ENCODE measurements around the gene CPNE4.

The CPNE4 gene

DNA sequence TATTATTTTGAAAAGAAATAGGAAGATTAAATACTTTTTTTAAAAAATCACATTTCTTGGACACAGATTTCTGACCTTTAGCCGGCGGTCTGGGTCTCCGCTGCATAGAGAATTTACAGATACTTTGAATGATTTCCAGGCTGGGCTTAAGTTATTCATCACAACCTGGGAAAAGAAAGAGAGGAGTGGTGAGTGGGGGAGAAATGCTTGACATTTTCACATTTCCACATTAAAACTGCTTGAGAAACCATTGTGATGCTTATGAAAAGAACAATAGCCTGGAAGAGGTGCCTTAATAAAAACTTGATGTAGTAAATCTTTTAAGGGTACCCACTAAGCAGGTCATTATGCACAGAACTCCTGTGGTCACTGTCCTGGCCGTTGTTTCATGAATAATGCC lies 365.2 kb downstream of the CPNE4 start:
- DNase-seq: no peak

- no peak for DNase-seq
These were observed 376.0 kb downstream of the CPNE4 start for GRCh38 chr3:131658771-131659170.

- DNase-seq: no peak
These were observed 376.7 kb downstream of the CPNE4 start for GRCh38 chr3:131658115-131658514.

DNA sequence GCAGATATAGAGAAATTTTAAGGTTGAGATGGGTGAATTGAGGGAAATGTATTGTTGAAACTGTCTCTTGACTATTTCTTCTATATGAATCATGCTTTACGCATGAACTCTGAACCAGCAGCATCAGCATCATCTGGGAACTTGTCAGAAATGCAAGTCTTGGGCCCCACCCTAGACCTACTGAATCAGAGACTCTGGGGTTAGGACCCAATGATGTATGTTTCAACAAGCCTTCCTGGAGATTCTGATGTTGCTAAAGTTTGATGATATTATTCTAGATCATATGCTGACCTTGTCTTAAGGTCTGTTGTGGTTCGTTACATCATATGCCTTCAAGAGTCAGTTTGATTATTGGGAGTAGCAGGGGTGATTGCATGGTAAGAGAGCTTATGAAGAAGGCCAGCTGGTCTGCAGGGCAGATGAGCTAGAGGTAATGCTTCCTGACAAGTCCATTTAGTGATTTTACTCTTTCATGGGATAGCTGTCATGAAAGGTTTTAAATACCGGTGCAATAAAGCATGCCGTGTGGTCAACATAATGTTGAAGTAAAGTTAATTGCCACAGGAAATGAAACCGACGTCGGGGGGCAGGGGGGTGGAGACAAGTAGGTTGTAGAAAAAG lies 379.6 kb downstream of the CPNE4 start:
- no peak for DNase-seq

DNA sequence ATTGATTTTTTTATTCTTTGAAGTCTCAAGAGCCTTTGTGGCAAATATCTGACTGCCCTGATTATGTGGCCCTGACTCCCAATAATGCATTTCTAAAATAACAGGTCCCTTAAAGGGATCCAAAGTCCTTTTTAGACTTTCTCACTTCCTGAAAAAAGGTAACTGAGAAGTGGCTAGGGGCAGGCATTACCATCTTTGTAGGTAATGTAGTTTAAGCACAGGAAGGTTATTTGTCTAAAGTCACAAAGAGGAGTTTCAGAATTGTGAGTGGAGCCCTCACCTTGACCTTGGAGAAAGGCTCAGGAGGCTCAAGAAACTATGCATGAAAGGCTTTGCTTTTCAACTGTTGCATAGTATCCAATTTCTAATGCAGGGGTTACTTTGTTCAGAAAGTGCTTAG lies 389.2 kb downstream of the CPNE4 start:
- no peak for DNase-seq

DNA sequence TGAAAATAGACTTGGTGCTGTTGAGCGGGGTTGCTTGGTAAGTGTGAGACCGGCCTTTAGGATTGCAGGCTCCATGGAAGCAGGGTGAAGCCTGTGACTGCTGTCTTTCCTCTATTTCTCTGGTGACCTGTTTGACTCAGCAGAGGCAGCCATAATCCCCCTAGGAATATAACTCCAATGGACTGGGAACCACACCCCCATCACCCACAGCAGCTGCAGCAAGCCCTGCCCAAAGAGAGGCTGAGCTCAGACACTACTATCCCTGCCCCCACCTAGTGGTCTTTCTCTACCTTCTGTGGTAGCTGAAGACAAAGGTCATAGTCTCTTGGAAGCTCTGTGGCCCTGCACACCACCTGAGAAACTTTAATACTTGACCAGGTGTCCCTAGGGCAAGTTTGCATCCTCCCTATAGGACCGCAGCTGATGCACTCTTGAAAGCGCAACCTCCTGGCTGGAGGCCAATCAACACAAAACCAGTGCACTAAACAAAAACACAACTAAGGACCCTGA lies 398.5 kb downstream of the CPNE4 start:
- DNase-seq: no peak

- no peak for DNase-seq
These were observed 404.0 kb downstream of the CPNE4 start for GRCh38 chr3:131630807-131631206.

GRCh38 chr3:131630097-131630496 lies 404.7 kb downstream of the CPNE4 start:
- DNase-seq: peak; percentile 62

- no peak for DNase-seq
These were observed 411.4 kb downstream of the CPNE4 start for GRCh38 chr3:131623431-131623830.

GRCh38 chr3:131622726-131623125 lies 412.1 kb downstream of the CPNE4 start:
- DNase-seq: no peak

DNA sequence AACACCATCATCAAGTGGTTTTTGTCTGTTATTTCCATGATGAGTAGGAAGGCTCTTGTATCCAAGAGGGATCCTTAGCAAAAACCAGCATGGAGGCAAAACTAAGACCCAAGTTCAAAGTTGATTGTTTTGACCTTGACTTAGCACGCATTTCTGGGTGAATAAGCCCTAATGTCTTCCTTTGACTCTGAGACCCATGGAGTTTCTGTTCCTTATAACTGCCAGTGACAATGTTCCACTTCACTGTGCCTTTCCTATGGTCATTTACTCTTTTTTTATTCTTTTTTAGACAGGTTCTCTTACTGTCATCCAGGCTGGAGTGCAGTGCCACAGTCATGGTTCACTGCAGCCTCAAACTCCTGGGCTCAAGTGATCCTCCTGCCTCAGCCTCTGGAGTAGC lies 413.8 kb downstream of the CPNE4 start:
- DNase-seq: no peak

DNA sequence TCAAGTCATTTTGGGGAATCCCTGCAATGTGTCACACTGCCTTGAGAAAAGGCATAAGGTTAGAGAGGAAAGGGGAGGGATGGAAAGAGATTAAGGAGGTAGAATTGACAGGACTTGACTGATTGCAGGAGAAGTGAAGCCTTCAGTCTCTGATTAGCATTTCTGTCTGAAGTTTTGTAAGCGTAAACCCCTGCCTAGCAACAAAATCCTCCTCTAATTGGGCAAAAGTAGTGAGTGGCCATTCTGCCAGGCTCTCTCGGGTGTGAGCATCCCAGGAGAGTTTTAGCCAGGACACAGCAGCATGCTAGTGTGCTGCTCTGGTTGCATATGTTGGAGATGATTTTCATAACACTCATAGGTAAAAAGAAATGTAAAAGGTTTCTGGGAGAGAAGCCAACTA lies 415.0 kb downstream of the CPNE4 start:
- no peak for DNase-seq

DNA sequence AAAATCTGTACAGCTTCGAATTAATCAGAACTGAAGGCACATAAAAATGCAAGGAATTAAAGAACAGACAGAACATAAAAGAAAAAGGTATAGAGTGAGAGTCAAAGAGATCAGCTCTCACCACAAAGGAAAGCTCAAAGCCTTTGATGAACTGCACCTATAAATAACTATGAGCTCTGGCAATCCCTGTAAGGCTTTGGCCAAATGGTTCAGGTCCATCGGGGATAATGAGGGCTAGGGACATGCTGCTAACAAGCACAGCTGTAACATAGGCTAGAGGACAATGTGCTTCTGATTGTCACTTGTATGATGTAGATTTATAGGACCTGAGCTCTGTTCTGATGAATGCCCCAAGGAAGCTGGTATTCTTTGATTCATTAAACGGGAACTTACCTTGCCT lies 418.1 kb downstream of the CPNE4 start:
- no peak for DNase-seq

DNA sequence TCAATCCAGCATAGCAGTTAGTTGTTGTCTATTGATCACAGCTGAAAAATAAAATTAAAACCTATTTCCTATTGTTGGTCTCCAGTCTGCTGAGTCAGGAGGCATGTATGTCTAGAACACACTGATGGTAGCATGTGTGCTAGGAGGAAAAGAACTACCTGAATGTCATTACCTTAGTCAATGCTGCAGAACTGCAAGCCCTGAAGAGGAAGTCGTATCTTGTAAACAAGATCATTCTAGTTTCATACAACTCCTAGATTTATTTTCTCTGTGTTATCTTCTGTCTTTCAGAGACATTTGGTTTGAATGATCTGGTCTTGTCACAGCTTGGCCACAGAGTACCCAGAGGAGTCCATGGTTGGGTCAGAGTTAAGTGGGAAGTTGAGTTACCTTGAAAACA lies 422.1 kb downstream of the CPNE4 start:
- DNase-seq: no peak

DNA sequence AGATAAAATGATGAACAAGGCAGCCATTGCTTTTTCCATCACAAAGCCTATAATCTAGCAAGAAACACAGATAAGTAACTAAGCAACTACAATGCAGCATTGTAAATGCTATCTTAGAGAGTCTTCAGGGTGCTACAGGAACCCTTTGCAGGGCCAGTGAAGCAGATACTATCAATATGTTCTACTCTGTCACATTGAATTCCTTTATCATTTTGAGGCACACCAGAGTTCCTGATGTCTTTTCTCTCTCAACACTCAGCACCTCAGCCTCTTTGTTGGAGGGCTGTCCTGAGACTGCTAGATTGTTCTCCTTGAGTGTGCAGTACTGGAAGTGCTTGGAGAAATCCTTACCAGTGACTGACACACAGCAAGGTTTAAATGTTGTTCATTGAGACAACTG lies 424.6 kb downstream of the CPNE4 start:
- no peak for DNase-seq

DNA sequence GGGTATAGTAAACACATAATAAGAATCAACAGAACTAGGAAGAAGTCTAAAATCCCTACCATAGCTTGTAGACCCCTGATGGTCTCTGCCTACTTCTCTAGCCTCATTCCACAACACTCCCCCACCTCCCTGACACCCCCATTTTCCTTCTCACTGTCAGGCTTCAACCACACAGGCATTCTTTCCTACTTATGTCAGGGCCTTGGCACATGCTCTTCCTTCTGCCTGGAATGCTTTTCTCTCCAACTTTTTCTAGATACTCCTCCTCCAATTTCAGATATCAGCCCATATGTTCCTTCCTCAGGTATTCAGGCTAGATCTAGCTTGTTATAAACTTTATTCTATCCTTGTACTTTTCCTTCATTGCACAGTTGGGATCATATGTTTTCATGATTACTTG lies 426.1 kb downstream of the CPNE4 start:
- no peak for DNase-seq

DNA sequence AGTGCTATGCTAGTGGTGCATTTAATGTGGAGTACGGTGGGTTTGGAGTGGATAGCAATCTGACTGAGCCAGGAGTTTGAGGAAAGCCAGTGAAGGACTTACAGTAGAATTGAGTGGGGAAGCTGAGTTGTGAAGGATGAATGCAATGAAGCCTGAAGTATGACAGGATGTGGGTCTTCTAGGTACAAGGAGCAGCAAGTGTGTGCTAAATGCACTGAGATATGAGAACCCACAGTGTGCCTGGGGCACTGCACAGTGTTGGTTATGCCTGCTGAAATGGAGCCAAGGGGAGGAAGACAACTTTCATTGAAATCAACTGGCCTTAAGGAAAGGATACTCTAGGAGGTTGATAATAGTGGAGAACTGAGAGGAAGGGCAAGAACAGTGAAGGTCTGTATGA lies 426.5 kb downstream of the CPNE4 start:
- no peak for DNase-seq

- DNase-seq: no peak
These were observed 428.9 kb downstream of the CPNE4 start for GRCh38 chr3:131605916-131606315.

- no peak for DNase-seq
These were observed 432.6 kb downstream of the CPNE4 start for GRCh38 chr3:131602011-131602779.

GRCh38 chr3:131597816-131598215 lies 437.0 kb downstream of the CPNE4 start:
- DNase-seq: no peak

DNA sequence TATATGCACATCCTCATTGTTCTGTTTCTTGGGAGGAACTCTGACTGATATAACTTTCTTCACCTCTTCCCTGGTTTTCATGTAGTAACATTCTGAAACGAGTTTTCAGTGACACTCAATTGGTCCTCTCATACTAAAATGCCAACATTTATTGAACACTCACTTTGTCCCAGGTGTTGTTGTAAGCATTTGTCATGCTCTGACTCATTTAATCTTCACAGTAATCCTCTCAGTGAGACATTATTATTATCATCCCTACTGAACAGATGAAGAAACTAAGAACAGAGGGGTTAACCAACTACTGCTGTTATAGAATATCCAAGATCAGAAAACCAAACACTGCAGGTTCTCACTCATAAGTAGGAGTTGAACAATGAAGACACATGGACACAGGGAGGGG lies 437.9 kb downstream of the CPNE4 start:
- DNase-seq: no peak

DNA sequence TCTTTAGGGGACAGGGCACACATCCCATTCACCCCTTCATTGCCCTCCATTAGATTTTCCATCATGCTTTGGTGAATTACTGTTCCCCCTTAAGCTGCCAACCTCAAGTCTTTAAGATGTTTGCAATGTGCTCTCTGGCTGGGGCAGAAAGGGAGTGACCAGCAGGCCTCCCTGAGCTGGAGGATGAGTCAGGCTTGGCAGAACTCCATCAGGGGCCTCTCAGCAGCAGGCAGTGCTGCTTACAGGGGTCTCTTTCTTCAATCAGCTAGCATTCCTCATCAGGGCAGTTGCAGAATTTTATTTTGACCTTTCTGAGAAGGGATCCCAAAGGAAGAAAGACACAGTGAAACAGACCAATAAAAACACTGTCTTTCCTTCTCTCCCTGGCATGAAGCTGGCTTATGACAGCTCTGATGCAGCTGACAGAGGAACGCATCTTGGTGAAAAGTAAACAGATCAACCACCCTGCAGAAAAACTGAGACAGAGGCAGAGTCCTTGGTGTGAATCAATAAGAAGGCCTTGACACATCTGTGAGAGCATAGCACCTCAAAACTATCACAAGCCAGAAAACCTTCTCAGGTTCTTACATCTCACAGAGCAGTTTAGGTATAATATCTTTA lies 443.3 kb downstream of the CPNE4 start:
- no peak for DNase-seq

- no peak for DNase-seq
These were observed 448.5 kb downstream of the CPNE4 start for GRCh38 chr3:131586277-131586676.

- DNase-seq: no peak
These were observed 452.4 kb downstream of the CPNE4 start for GRCh38 chr3:131582438-131582837.
